ENCODE data around the gene BUB1B.
A peak's percentile ranks its signal among the peaks of the same experiment; 100 is the strongest.

BUB1B gene

DNA sequence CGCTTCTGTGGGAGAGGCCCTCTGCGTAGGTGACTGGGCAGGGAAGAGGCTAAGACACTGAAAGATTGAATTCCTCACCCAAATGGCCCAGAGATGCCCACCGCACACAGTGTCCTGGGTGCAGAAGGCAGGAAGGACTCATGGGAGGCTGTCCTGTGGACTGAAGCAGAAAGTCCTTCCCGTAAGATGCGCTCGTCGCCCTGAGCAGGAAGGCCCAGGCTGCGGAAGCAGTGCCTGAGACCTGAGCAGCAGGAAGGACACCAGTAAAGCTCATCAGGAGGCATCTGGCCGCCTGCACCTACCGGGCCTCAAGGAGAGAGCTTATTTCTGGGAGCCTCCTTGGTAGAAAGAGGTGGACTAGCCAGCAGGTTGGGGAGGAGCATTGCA, 81.3 kb downstream of the BUB1B start:
- DNase-seq (ENCODE audit: low spot score) = no peak

DNA sequence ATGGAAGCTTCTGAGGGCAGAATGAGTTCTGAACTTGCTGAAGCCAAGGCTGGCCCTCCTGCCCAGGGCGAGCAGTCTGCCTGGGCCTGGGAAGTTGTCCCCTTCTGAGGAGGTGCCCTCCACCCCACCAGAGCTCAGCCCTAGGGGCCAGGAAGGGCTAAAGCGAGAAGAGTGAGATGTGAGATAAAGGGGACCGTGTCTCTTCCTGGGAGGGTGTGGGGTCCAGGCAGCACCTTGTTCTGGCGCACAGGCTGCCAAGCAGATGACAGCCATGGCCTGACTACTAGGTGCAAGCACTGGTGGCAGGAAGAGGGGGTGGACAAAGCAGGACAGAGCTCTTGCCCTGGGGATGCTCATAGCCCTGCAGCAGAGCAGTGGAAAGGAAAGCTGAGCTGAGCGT, 81.7 kb downstream of the BUB1B start:
- DNase-seq (ENCODE audit: low spot score) = peak; percentile 58

DNA sequence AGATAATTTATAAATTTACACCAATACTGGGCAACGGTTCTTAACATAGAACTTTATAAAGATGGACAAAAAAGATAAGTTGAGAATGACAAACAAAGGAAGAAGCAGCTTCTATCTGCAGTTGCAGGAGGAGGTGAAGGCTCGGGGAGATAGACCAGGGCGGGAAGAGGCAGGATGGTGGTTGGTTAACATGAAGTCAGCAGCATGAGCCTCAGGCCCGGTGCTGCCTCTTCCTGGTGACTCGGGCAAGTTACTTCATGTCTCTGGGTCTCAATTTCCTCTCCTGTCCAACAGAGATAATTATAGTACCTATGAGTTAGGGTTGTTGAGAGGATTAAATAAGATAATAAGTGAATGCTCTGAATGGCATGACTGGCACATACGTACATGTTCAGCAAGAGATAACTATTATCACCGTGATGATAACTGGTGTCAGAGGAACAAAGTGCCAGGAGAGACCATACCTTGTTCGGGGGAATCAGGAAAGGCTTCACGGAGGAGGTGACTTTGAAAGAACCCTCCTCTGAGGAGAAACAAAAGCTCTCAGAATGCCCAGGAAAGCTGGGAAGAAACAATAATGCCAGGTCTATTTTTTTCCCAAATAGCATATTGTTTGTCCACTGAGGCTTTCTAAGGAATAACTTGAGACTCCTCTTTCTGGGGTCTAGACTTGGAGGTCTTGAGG, 82.4 kb downstream of the BUB1B start:
- peak; percentile 47 for DNase-seq (ENCODE audit: low spot score)

DNA sequence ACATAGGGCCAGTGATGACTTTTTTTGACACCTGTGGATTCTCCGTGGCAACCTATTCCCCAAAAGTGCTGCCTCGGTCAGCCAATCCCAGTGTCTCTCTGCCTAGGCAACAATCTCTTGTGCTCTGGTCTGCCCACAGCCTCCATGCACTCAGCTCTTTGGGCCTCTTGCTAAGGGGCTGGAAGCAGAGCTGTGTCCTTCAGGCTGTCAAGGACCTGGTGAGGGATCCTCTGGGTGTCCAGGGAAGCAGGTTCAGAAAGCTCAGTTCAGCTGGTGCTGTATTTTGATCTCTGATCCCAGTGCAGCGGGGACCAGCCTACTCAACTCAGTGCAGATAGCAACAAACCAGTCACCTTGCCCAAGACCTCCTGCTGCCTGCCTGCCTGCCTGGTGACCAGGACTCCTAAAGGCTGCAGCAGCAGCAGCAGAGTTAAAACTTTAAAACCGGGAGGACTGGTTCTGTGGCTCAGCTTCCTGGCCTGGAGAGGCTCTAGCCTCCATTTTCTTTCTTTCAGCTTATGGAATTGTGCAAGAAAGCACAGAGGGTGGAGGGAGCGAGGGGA, 84.2 kb downstream of the BUB1B start:
- peak; percentile 38 for DNase-seq (ENCODE audit: low spot score)

DNA sequence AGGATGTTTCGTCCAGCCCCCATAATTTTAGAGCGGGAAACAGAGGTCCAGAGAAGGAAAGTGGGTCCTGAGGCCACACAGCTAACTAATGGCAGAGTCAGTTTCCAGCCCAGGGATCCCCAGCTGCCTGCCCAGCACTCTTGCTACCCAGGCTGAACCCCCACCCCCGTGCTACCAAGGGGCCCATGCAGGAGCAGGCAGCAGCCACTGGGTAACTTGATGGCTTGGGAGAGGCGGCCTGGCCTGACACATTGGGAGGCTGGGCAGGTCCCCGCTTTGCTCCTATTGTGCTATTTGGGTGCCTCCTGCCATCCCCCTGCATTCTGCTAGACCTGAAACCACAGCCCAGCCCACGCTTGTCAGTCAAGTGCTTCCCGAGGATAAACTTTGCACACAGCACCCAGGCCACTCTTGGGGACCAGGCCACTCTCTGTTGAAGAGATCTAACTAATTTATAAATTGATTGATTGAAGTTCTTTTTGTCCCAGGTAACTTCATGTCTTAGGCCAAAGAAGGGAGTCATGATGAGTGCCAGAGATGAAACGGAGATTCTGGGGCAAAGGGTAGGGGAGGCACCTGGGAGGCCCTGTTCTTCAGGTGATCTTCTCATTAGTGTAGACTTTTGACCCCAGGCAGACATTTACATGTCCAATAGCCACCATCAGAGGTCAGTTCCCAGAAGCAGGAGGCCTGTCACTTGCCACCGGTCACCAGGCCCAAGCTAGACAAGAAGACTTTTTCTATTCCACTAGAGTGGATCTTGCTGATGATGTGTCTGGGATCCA, 85.0 kb downstream of the BUB1B start:
- peak; percentile 50 for DNase-seq (ENCODE audit: low spot score)

DNA sequence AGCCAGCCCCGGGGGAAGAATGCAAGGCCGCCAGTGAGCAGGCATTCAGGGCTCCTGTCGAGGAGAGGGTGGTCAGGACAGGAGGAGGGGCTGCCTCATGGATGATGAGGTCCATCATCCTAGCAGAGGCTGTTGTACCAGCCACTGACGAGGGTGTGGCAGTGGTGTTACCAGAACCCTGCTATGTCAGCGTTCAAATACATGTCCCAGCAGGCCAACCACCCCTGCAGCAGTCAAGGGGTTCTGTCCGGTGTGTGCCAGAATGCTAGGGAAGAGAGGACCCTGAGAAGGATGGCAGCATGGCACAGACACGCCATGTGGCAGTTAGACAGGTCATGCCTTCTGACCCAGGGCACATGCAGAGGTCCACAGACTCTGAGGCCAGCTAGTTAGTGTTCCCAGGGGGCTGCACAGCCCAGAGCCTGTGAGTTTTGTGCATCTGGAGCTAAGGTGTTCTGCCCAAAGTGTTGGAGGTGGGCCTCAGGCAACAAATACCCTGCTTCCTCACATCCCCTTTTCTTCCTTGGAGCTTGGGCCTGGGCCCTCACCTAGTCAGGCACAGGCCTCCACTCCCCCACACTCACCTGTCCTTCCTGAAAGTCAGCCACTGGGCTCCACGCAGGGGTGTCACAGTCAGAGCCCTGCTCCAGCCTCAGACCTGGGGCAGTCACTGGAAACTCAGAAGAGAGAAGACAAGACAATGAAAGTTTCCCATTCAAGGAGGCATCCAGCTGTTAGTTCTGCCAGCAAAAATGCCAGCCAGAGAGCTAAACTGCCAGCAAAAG, 85.8 kb downstream of the BUB1B start:
- DNase-seq (ENCODE audit: low spot score) = peak; percentile 59

DNA sequence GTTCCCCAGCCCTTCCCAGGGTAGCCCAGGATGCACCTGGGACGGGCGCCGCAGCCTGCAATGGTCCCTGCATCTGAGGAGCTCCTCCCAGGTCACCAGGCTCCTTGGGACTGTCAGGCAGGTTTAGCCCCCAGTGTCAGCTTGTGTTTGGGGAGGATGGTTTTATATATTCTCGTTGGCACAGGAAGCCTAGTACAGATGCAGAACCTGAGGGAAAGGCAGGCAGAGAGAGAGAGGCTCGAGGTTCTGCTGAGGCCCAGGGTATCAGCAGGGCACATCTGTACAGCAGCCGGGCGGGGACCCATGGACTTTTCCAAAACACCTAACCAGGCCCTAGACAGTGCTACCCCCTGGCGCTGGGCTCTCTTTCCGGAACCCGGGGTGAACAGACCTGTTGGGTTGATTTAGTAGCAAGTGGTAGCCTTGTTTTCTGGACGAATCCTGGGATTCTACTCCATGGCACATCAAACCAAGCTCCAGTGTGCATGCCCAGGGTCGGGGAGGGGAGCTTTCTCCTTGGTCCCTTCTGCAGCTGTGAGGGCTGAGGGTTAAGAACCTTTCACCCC, 86.6 kb downstream of the BUB1B start:
- DNase-seq (ENCODE audit: low spot score) = peak; percentile 53

DNA sequence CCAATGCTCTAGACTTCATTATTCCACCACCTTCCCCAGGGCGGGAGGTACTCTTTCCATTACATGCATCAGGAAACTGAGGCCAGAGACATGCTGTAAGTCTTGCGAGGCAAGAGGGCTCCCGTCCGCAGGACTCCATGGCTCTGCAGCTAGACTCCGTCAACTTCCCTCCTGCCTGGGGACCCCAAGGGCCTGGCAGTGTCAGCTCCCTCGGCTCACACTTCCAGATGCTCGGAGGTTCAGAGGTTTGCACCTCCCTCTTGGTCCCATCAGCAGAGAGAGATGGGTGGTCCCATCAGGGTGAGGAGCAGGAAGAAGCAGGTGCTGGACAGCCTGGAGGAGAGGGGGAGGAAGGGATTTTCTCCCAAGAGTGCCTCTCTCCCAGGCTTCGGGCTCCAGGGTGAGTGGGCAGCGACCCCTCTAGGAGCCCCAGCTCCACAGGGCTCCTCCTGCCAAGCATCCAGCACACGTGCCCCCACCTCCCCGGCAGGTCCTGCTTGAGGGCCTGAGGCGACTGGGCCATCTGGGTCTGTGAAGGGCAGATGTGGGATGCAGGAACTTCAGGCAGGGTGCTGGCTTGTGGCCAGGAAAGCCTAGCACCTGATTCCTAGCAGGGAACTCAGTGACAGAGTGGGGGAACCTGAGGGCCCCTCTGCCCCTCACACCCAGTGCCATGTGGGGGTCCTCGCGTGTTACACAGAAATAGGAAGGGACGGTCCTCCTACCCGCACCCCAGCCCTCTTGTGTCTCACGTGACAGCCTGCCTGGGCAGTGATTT, 87.3 kb downstream of the BUB1B start:
- peak; percentile 61 for DNase-seq (ENCODE audit: low spot score)

DNA sequence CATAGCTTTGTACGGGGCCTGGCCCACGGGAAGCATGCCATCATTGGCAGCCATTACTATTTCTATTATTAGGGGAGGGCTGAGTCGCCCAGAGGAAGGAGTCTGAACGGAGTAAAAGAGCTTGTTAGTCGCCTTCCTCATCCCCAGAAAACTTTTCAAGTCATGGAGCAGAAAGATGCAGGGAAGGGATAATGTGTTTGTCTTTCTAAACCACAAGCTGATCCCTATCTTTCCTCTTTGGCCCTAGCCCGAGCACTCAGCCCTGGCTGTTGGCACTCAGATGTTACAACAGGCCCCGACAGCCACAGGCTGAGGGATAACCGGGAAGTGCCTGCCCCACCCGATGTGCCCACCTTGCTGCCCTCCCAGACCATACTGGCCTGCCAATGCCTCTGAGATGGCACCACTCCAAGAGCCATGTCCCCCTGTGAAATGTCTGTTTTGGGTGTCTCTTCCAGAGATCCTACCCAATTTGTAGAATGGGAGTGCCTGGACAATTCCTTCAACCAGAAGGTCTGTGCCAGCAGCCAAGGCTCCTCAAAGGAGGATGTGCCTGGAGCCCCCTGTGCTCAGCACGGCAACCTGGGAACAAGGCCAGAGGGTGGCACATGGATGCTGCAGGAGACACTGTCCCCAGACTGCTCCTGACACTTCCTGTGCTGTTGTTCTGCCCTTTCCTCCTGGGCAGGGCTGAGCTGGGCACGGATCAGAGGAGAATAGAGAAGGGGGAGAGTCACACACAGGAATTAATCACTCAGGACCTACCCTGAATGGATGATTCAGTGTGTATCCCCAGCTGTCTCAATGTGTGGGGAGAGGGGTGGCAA, 88.8 kb downstream of the BUB1B start:
- peak; percentile 34 for DNase-seq (ENCODE audit: low spot score)

DNA sequence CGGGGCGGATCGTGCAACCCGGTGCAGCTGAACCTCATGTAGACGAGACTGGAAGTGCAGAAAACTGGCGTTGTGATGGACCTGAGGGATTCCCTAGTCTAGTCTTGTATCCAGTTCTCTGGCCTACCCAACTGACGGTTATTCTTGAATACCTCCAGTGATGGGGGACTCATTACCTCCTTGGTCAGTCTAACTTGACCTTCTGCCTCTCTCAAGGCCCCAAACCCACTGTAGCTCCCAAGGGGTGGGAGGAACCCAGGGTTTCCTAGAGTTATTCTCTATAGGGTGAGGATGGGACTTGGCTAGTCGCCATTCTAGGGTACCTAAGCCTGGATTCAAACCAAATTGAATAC, 89.4 kb downstream of the BUB1B start:
- no peak for DNase-seq (ENCODE audit: low spot score)

DNA sequence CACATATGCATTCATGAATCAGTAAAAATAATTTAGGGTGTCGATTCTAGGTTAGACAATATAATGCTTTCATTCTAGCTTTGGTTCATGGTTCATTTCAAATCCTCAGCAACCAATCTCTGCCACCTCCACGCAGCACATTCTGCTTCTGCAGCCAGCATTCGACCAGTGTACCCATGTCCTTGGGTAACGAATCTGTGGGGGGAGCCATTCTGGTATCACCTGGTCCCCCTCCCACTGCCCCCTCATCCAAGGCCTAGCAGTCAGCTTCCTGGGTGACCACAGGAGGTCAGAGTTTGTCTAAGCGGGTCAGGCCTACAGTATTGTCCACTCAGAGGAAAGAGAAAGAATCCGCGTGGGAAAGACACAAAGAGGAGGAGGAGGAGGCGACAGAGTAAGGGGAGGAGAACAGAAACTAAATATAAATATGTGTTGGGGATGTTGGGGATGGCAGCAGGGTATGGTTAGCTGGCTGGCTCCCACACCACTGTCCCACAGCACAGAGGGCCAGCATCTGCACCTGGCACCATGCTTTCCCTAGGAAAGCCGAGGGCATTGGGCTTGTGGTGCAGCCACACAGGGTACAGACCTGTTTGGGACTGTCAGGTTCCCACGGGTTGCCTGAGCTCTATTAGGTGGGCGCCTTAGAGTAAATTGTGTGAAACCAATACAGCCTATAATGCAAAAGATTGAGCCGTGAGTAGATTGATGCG, 90.1 kb downstream of the BUB1B start:
- DNase-seq (ENCODE audit: low spot score) = no peak

DNA sequence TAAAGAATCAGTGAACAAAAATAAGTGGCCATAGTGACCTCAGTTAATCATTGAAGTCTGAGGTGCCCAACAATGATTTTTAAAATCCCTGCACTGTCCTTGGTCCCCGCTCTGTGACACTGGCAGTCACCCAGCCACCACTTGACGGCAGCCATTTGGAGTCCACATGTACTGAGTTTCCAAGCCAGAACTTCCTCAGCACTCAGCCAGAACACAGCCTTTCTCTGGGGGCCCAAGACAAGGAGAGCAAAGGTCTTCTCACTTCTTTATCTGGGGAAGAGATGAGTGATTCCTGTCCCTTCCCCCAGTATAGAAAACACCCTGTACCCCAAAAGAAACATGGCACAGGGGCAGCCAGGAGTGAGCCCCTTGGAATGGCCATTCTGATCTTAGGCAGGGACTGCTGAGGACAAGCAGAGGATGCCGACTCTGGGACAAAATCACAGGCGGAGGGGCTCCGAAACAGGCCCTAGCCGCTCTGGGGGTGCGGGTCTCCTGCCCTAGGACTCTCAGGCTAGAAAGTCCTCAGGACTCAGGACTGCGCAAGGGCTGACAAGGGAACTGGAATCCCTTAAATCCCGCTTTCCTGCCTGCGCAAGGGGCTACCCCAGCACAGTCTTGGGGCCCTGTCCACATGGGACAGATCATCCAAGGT, 90.7 kb downstream of the BUB1B start:
- no peak for DNase-seq (ENCODE audit: low spot score)

DNA sequence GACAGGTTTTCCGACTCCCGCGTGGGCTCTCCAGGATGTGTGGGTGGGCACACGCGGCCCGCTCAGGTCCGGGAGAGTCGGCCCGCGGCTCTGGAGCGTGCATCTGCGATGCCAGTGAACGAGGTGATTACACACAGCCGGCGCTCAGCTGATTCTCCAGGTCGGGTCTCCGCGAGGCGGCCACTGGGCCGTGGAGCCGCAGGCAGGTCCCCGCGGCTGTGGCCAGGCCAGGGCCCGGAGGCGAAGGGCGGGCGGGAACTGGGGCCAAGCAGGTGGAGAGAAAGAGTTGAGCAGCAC, 91.2 kb downstream of the BUB1B start:
- no peak for DNase-seq (ENCODE audit: low spot score)

DNA sequence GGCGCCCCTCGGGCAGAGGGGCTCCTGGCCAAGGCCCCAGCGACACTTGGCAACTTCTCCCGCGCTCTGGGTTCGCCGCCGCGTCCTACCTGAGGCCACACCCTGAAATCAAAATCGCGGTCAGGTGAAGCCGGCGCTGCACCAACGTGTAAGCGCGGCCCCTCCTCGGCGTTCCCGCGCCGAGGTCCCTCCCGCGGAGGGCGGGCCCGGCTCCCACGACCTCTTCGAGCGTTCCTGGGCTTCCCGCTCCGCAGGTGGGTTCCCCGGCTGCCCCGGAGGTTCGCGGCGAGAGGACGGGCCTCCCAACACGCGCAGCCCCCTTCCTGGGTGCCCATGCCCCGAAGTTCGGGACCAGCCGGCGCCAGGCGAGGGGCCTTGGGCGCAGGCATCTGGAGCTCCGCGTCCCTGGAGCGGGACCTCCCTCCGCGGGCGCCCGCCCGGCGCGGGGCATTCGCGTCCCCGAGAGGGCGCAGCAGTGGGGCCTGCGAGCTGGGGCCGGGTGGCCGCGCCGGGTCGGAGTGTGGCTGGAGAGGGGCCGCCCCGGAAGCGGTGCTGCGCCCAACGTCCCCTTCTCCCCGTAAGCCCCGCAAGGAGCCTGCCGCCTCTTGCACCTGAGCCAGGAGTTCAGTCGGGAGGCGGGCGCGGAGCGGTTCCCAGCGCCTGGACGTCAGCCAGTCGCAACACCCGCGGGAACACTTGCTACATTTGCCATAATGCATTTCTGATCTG, 91.7 kb downstream of the BUB1B start:
- DNase-seq (ENCODE audit: low spot score) = no peak

DNA sequence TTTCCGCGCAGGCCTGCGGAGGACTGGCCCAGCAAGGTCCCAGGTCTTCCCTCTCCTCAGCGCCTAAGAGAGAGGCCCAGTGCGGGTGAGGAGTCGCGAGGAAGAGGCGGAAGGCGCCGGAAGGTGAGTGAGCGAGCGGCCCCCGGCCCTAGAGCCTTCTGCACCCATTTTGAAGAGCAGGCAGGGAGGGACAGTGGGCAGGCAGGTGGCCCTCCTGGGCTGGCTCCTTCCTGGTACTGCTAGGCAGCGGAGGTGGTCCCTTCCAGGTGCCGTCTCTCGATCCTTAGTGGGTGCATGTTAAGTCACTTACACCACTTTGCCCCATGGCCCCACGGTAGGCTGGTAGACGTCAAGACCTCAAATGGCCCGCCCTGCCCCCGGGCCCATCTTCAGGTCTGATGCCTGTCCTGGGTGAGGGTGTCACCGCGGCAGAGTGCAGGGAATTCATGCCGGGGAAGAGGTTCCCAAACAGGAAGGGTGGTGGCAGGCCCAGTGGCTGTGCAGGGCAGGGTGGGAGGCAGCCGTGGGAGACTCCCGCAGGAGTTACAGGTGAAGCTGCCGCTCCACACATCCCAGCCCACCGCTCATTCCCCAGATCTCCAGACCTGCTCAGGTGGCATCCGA, 92.4 kb downstream of the BUB1B start:
- no peak for DNase-seq (ENCODE audit: low spot score)

DNA sequence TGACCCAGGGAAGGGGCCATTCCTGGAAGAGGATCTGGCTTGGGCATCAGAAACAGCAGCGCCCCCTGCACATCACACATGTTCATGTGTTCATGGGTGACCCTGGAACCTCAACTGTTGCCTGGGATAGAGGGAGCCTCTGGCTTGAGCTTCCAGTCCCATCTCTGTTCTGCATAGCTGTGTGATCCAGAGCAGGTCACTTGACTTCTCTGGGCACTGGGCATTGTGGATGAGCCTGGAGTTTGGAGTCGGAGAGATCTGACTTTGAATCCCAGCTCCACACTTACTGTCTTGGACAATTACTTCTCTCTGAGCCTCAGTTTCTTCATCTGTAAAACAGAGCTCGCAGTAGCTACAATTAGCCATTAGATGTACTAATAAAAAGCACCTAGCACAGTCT, 93.6 kb downstream of the BUB1B start:
- DNase-seq (ENCODE audit: low spot score) = no peak

DNA sequence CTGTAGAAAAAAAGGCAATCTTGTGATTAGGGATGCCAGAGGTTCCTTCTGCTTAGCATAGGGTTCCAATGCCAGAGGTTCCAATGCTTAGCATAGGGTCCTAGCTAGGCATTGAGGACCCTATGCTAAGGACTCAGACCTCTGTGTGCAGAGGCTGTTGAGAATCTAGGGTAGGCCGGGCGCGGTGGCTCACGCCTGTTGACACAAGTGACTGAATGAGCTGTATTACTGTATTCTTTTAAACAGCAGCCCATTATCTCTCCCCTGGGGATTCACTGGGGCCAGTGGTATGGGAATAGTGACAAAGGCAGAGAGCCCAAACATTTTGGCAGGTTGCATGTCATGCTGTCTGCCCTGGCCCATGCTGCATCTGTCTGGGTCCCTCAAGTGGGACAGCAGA, 94.2 kb downstream of the BUB1B start:
- no peak for DNase-seq (ENCODE audit: low spot score)

DNA sequence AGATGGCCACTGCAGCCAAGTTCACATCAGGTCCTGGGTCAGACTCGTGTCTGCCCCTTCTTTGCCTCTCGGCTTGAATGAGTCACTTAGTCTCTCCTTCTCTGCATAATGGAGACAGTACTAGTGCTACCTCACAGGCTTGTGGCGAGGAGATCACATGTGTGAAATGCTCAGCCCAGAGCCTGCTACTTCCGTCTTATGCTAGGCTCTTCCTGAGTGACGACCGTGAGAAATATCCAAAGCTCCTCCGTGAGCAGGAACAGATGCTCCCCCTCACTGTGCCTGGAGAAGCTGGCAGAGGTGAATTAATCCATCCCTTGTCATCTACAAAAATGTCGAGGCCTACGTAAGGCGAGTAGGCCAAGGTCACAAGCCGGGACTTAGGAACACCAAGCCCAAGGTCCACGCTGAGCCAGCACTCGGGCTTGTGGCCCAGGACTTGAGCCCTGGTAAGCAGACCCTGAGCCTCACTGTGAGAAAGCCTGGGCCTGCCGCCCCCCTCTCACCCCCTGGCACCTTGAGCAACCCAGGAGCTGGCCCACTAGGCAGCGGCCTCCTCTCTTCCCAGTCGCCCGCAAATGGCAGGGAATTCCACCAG, 95.9 kb downstream of the BUB1B start:
- no peak for DNase-seq (ENCODE audit: low spot score)

Measured in left forelimb (tissue), 1 donor.